AML-193 (cell line): Measurements from ENCODE around the gene MTHFD1L.

Source experiments
- DNase-seq, 2 experiments: peaks; one replicate each; lab custom pipeline; 2025; lab: John Stamatoyannopoulos, UW

Gene MTHFD1L

DNA sequence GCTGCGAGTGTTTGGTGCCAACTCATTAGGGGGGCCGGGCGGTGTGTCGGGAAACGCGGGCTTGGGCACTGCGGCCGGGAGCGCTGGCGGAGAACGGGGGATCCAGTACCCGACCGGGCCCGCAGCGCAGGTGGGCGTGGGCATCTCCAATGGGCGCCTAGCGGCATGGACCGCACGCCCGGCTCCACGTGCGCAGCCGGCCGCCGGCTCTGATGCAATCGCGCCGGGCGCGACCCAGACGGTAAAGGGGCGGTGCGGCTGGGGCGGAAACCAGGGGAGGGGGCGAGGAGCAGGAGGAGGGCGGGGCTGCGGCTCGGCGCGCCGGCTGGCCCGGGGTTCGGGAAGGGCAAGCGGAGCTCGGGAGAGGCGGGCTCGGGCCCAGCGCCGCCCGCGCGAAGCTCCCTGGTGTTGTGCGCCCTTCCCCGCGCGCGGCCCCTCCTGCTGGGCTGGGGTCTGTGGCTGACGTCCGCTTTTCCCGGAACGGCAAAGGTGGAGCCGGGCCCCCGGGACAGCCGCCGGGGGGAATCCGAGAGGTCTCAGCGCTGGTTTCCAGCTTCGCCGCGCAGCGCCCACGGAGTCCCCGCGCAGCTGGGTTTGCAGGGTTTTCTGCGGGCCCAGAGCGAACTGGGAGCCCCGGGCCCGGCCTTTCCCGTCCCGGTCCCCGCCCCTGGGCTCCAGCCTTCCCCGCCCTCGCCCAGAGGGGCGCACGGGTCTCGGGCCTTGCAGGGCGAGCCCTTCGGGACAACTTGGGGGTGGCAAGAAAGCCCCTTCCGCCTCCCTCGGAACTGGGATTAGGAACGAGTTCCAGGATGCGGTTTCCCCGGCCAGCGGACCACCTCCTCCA is 867 bp downstream of the MTHFD1L start:
- DNase-seq: peak; percentile 76 to 78

DNA sequence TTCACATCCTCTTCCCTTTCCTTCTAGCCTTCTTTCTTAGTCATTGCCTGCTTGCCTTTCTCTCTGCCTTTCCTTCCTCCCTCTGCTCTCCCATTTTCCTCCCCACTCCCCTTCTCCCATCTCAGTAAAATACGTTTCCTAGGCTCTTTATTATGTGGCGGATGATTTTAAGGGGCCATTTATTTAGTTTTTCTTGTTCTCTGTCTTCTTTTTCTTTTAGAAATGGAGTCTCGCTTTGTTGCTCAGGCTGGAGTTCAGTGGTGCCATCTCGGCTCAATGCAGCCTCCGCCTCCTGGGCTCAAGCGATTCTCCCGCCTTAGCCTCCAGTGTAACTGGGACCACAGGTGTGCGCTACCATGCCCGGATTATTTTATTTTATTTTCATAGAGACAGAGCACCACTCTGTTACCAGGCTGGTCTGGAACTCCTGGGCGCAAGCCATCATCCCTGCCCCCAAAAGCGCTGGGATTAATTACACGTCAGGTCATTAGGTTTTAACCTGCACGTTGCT is 1.5 kb downstream of the MTHFD1L start:
- peak in 1 of 2 experiments; percentile 37 for DNase-seq

DNA sequence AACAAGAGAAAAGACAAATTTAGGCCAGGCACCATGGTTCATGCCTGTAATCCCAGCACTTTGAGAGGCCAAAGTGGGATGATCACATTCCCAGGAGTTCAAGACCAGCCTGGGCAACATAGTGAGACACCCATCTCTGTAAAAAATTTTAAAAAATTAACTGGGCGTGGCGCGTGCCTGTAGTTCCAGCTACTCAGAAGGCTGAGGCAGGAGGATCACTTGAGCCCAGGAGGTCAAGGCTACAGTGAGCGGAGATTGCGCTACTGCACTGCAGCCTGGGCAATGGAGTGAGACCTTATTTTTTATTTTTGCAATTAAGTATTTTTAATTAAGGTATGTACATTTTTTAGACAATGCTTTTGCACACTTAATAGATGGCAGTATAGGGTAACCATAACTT is 3.3 kb downstream of the MTHFD1L start:
- DNase-seq: no peak

DNA sequence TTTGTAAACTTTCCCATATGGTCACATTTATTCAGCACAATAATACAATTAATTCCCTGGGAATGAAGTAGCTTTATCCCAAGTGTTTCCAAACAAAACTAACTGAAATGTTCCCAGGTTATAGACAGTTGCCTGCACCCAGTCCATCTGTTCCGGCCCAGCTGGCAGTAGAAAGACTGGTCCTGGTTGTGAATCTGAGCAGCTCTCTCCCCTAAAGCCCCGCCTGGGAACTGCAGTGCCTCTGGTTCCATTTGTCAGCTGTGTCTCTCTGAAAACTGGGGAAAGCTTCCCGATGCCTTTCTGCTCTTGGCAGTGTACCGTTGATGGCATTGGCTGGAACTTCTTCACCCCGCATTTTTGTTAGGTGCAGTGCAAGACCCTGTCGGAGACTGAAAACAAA is 8.7 kb downstream of the MTHFD1L start:
- no peak for DNase-seq

DNA sequence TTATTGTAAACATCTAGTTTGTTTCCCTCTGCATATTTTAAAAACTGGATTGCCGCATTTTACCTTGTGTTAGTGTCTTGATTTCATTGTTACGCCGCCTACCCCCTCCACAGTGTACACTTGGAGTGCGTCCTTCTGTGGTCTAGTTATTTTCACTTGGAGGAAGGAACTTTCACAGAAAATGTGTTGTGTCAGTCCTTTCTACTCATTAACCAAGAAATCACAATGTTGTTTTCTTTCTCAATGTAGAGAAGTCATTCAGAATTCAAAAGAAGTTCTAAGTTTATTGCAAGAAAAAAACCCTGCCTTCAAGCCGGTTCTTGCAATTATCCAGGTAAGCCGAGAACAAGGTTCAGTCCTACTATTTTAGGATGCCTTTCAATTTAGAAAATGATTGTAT is 10.3 kb downstream of the MTHFD1L start:
- DNase-seq: no peak

DNA sequence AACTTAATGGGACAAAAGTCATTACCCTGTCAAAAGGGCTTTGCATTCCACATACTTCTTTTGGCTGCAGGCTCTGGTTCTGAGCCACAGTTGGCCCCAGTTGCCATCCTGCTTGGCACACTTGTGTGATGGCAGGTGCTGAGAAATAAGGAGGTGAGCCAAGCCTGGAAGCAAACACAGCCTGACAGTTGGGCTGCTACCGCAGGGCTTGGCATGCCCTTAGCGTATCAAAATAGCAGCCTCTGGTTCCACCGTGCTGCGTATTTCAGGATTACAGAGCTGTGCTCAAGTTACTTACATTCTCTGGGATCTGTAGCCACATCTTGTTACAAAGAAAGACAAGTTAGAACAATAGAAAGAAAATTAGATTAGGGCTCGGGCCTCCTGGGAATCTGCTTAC is 11.1 kb downstream of the MTHFD1L start:
- no peak for DNase-seq

DNA sequence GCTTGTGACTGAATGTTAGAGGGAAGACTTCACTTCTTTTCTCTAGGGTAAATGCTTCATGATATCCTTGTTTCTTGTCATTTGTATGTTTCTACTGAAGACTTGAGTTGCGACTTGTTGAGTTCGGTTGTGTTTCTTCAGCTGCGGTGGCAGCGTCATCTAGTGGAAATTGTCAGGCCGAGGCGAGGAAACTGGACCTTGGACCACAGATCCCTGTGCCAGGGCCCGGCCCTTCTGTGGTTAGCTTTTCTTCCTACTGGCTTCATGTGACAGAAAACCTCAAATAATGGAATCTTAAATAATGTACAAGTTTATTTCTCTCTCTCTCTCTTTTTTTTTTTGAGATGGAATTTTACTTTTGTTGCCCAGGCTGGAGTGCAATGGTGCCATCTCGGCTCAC is 12.4 kb downstream of the MTHFD1L start:
- no peak for DNase-seq

DNA sequence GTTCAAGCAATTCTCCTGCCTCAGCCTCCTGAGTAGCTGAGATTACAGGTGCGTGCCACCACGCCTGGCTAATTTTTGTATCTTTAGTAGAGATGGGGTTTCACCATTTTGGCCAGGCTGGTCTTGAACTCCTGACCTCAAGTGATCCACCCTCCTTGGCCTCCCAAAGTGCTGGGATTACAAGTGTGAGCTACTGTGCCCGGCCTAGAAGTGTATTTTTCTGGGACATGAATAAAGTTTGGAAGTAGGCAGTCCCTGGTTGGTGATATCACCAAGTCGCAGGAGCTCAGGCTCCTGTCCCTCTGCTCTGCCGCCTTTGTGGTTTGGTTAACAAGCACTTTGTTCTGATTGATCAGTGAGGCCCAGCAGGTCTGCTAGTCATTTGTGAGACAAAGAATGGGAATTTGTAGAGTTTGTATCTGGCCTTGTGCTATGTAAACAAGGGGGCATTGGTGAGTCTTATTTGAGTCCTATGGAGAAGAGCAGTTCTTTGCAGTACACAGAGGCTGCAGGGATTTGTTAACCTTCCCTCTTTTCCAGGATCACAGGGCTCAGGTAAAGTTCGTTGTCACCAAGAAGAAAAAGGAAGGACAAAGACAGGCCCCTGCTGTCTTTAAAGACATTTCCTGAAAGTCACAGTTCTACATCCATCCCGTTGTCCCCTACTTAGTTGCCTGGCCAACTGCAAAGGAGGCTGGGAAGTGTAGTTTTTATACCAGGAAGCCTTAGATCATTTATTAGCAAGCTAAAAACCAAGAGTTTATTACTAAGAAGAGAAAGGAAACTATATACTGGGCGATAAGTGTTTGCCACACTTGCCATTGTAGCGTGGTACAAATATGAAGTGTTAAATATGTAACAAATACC is 13.1 kb downstream of the MTHFD1L start:
- no peak for DNase-seq

DNA sequence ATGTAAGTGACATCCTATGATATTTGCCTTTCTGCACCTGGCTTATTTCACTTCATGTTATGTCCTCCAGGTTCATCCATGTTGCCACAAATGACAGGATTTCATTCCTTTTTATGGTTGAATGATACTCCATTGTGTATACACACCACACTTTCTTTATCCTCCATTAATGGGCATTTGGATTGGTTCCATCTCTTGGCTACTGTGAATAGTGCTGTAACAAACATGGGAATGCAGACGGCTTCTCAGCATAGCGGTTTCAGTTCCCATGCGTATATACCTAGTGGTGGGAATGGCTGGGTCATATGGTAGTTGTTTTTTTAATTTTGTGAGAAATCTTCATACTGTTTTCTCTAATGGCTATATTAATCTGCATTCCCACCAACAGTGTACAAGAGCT is 14.8 kb downstream of the MTHFD1L start:
- no peak for DNase-seq

DNA sequence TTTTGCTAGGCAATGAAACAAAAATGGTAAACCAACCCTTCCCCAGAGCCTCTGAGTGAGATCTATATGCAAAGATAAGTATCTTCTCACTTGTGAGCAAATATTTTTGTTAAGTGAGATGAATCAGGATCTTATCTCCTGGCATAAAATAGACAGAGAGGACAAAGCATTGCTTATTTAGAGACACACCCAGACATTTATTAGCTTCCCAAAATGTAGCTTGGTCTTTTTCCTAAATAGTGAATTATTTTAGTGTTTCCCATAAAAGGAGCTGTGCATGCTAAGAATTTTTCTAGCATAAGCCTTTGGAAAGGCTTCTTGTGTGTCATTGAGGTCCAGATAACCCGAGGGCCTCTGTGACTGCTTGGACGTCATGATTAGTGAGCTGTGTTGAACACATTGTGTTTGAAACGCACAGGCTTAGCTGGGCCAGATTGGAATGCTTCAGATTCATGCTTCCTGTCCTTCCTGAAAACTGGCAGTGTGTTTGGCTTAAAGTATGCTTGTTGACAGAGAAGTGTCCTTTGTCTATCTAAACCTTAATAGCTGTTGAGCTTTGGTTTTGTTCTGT is 16.5 kb downstream of the MTHFD1L start:
- DNase-seq: no peak

DNA sequence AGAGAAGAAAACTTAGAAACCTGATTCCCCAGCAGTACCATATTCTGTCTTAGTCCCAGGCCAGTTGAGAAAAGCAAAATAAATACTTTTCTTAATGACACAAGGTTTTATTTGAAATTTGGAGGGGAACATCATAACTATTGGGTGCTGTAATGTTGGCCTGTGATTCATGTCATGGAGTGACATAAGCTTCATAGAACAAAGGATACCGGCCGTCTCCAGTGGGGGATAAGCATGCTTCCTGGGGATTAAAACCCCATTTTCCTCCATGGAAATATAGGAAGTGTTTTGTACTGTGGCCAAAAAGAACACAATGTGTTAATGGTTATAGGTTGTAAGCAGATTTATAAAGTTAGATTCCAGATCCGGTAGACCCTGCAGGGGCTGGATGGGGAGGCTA is 18.0 kb downstream of the MTHFD1L start:
- no peak for DNase-seq

DNA sequence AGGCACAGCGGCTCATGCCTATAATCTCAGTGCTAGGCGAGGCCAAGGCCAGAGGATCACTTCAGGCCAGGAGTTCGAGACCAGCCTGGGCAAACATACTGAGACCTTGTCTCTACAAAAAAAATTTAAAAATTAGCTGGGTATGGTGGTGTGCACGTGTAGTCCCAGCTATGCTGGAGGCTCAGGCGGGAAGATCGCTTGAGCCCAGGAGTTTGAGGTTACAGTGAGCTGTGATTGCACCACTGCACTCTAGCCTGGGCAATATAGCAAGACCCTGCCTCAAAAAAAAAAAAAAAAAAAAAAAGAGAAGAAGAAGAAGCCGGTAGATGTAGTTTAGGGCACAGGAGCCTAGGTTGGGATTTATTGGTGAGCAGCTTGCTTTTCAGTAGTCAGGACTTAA is 20.7 kb downstream of the MTHFD1L start:
- no peak for DNase-seq

DNA sequence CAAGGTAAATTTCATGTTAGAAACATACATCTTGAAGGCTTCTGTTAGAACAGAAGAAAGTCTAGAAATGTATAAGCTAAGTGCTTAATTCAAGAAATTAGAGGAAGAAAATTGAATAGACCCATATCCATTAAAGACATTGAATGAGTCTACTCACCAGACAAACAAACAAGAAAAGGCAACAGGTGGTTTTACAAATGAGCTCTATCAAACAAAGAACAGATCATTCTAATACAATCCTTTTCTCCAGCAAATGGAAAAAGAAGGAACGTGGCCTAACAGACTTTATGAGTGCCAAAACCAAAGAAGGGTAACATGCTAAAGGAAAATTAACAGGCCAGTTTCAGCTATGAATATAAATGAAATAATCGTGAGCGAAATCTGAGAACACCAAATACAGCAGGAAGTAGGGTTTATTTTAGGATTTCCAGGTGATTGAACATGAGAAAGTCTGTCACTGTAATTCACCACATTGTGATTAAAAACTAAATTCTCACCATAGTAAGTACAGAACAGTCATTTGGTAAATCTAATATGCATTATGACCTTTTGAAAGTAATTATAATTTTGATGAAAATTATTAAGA is 22.6 kb downstream of the MTHFD1L start:
- DNase-seq: no peak

DNA sequence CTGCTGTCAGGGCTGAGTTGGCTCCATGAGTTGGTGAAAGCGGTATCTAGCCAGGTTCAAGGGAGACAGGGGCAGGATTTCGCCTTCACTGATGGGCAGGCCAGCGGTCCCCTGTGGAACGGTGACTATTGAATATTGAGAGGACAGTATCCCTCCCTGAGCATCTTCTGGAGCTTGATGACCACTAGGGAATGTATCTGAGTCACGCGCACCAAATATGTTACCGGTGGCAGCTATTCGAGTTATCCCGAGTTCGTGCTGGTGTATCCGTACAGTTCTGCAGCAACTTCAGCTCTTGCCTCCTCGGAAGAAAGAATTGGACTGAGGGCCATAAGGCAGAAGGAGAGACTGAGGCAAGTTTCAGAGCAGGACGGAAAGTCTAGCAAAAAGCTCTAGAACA is 24.8 kb downstream of the MTHFD1L start:
- no peak for DNase-seq

DNA sequence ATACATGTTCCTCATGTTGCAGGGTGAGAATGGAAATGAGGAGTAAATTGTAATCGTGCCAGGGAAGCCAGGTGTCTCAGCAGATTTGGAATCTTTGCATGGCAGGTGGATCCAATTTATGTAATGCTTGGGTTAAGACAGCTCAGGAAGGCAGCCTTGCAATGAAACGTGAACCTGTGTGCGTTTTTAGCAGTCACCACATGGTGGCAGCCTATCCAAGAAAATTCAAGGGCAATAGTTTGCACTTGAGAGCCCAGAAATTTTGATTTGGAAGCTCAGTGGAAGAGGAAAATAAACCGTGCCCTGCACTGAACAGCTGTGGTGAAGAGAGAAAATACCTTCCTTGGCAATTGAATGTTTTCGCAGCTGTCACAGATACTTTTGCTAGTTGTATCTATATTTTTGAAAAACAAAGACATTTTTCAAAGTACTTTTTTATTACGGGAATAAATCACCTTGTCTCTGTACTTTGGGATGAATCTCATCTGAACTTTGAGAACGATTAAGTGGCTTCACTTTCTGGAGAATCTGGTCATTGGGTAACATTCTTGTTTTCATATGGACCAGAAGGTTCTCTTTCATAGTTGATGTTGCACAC is 26.5 kb downstream of the MTHFD1L start:
- DNase-seq: peak; percentile 55 to 62

DNA sequence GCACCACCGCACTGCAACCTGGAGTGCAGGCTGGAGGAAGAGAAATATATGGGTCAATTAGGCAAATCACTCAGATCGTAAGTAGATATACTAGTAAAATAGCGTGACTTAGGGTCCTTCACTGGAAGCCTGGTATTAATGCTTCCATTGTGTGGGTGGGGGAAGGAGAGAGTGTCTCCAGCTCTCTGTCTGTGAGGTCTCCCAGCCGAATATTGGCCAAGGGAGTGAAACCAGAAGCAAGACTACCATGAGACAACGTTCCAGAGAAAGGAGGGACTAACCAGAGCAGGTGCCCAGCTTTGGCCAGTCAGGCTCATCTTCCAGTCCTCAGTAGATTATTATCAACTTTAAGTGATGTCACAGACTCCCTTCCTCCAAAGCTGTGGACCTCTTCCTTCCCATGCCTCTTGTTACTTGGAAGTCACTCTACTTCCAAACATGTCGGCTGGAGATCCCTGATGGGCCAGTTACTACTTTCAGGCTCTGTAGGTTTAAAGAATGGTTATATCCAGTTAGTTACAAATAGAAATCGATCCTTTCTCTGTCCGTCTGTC is 28.8 kb downstream of the MTHFD1L start:
- DNase-seq: no peak

DNA sequence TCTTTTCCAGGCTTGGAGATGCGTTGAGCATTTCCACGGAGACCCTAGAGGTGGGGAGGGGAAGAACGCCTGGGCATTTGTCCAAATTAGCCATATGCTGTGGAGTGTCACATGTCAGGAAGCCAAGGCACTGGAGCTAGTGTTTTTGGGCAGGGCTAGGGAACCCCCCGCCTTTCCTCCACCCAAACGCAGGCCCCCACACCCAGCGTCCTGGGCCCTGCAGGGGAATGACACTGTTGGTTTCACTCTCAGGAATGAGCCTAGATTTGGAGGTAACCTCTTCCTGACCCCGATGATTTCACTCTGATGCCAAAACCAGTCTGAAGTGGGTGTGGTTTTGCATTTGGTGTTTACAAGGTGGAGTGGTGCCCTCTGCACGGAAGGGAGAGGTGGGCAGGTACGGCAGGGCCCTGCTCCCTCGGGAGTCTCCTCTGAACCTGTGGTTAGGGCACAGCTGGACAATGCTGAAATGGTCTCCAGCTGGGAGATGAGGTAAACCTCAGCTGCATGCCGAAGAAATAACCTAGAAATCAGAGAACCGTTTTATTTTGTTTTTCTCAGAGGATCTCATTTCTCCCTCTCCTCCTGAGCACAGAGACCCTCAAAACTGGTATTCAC is 29.5 kb downstream of the MTHFD1L start:
- DNase-seq: no peak

DNA sequence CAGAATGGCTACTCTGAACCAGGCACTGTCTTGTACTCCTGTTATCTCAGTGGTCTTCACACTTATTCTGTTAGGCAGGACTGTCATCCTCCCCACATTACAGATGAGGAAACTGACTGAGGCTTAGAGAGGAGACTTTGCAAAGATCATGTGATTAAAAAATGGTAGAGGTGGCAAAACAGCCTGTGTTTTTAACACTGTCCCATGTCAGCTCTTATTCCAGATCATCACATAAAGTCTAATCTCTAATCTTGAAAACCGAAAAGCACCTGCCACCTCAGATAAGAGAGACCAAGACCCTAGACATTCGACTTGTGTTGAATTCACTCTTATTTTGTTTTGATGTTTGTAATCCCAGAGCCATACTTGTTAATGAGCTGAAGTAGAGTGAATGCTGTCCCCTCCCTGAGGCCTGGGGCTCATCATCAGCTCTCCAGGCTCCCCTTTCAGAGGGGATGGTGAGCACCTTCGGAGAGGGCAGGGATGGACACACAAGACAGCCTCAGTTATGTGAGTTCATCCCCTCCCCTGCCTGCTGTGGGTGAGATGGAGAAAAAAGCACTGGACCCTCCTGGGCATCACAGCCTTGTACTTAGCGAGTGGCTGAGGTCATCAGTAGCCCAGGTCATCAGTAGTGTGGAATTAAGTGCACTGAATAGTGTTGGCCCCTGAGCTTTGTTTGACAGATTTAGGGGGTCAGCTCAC is 30.6 kb downstream of the MTHFD1L start:
- DNase-seq: no peak

DNA sequence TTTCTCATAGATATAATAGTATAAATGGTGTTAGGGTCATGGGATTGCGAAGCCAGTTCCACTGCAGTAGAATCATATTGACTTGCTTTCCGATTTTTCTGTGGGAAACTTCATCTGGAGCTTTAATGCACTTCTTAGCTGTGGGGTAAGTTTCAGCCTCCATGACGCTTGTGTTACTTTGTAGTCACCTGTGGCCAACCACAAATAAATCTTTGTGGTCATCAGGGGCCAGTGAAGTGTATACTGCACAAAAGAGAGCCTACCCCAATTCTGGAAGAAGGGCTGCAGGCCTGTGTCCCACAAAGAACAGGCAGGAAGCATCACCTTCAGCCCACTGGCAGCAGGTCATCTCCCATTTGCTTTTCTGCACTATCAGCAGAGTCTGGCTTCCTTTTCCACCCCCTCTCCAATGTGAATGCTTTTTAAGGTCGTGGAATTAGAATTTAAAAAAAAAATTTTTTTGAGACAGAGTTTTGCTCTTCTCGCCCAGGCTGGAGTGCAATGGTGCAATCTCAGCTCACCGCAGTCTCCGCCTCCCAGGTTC is 32.0 kb downstream of the MTHFD1L start:
- no peak for DNase-seq
